CD4-positive, alpha-beta T cell treated with Interleukin-2 at 100 ng/mL for 4 hours (primary cell): Measurements from ENCODE around the gene EFCAB8.
A peak's percentile ranks its signal among the peaks of the same experiment; 100 is the strongest.
"Not testable (repeated sequence)": the region's sequence is repeated elsewhere in the genome, so short reads cannot be mapped to it uniquely, and the experiment has no call there.

Experiments
- DNase-seq: peaks from one replicate; pipeline ENCODE4 v3.0.0-alpha.2; 2020; ENCODE audit warnings: low spot score

EFCAB8 gene

GRCh38 chr20:32912688-32913087, 54.0 kb downstream of the EFCAB8 start:
- DNase-seq: no peak

DNA sequence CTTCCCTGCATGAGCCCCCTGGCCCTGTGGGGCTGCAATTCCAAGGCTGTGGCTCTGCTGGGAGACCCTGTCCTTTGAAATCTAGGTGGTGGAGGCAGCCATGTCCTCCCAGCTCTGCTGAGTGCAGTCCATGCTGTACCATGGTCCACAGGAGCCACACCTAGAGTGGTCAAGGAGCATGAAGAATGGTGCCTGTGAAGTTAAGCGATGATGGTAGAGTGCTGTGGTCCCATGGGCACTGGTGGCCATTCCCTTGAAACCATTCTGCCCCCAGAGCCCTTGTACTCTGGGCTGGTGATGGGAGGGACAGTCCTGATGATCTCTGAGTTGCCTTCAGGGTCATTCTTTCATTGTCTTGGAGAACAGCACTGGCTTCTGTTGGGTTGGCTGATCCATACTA, 55.3 kb downstream of the EFCAB8 start:
- DNase-seq: no peak

- no peak for DNase-seq
Measured at GRCh38 chr20:32917191-32917950, 58.6 kb downstream of the EFCAB8 start.

DNA sequence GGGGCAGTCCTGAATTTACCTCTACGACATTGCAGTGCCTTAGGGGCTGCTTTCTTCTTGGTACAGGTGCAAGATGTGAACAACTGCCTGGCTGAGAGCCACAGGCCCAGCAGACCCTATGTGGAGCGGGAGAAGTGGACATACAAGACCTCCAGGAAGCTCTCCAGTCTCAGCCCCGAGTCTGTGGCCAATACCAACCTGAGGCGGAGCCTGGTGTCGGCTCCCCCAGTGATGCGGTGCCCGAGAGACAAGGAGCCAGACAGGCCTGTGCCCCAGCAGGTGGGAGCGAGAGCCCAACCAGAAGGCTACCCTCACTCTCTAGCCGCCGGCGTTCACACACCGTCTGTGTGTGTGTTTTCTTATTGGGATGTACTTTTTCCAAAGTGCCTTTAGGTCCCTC, 59.6 kb downstream of the EFCAB8 start:
- DNase-seq: no peak

DNA sequence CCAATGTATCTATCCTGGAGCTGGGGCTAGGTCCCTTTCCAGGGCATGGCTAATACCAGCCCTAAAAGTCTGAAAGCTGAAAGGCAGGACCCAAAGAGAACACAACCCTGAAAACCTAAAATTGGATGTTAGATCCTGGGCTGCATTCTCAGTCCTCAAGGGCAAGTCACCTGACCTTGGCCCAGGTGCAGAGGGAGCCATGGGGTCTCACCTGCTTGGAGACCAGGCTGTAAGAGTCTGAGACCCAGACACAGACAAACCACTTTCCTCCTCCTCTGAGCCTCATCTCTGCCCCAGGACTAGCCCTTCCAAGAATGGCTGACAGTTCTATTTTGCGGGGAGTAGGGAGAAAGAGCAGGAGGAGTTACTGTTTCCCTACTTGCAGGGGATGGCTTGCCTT, 60.0 kb downstream of the EFCAB8 start:
- DNase-seq: no peak

GRCh38 chr20:32920066-32920465, 61.3 kb downstream of the EFCAB8 start:
- no peak for DNase-seq

DNA sequence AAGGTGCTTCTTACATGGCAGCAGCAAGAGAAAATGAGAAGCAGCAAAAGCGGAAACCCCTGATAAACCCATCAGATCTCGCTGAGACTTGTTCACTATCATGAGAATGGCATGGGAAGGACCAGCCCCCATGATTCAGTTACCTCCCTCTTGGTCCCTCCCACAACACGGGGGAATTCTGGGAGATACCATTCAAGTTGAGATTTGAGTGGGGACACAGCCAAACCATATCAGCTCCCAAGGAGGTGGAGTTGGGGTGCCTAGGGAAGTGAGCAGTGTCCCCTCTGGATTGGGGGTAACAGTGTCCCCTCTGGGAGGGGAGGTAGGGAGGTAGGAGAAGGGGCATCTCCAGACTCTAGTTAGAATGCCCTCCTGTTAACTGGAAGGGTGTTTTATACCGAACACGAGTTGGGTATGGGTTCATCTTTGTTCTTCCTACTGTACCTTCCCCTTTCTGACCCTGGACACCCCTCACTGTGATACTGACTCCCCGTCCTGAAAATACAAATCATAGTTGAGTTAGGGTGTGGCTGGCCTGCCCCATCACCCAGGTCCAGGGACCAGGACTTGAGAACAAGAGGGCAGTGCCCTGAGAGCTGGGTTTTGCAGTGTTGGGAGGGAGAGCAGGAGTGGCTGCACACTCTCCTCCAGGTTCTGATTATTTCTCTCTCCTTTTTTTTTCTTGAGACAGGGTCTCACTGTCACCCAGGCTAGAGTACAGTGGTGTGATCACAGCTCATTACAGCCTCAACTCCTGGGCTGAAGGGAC, 62.0 kb downstream of the EFCAB8 start:
- no peak for DNase-seq

DNA sequence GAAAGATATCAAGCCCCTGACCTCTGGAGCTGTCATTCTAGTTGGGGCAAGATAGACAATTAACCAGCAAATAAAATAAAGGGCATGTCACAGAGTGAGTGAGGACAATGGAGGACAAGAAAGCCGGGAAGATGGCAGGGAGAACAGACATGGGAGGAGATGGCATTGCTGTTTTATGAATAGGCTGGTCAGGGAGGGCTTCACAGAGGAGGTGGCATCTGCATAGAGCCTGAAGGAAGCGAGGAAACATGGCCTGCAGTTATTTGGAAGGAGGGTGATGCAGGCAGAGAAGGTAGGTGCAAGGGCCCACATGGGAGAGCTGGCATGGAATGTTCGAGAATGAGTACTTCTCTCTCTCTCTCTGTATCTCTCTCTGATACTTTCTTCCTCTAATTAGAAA, 63.7 kb downstream of the EFCAB8 start:
- no peak for DNase-seq

- DNase-seq: no peak
Measured at GRCh38 chr20:32924781-32925180, 66.1 kb downstream of the EFCAB8 start.

DNA sequence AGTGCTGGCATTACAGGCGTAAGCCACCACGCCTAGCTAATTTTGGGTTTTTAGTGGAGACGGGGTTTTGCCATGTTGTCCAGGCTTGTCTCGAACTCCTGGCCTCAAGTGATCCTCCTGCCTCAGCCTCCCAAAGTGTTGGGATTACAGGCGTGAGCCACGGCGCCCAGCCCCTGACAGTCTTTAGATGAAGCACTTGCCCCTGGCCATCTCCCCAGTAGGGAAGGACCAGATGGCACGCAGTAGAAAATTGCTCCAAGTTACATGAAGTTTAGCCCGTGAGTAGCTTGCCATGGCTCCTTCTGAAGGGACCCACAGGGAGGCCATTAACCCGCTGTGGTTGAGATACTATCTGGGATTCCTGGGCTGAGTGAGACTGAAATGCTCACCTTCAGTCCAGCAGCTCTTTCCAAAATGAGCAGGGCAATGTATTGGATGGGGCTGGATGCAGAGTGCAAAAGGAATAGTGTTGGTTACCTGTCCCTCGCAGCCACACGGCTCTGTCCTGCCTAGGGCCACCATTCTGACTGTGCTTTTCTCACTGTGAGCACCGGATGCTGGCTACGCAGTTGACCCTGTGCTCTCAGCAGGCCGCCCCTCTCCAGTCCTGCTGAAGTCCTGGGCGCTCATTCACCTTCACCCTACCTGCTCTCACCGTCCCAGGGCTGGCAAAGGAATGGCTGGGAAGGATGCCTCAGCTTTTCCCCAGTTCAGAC, 66.9 kb downstream of the EFCAB8 start:
- DNase-seq: no peak

DNA sequence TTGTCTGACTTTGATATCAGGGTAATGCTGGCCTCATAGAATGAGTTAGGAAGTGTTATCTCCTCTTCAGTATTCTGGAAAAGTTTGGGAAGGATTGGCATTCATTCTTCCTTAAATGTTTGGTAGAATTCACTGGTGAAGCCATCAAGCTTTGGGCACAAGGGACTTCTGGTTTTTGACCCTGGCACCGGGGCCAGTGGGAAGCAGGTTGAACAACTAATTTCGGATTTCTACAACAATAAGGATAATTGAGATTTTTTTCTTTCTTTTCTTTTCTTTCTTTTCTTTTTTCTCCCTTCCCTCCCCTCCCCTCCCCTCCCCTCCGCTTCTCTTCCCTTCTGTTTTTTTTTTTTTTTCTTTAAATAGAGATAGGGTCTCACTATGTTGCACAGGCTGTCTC, 70.4 kb downstream of the EFCAB8 start:
- DNase-seq: no peak

DNA sequence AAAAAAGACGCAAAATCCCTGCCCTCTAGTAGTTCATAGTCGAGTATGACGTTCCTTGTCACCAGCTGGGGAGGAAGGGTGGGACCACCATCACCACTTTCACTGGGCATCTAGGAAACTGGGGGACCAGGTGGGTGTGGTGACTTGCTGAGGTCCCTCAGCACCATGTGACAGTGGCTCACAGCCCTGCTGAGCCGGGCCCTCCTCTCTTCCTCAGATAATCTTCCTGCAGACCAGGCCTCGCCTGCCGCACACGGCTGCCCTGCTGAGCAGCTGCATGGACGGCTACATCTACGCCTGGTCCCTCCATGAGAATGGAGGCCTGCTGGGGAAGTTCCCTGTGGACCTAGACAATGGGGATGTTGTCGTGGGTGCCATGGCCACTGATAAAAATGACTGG, 71.5 kb downstream of the EFCAB8 start:
- no peak for DNase-seq

DNA sequence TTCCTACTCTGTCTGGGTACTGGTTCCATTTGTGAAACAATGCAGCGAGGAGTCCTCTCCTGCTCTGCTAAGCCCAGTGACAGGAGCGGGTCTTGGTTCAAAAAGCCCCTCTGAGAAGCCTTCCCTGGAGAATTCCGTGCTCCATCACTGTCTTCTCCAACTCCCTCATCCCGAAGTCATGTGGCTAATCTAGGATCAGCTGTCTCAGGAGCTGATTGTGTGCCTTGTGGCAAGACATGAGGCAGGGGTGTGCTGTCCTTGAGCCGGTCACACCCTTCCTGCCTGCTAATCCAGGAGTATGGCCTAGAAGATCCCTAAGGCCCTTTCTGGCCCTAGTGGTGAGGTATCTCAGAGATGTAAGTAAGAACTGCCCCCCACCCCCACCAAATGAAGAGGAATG, 72.0 kb downstream of the EFCAB8 start:
- no peak for DNase-seq

DNA sequence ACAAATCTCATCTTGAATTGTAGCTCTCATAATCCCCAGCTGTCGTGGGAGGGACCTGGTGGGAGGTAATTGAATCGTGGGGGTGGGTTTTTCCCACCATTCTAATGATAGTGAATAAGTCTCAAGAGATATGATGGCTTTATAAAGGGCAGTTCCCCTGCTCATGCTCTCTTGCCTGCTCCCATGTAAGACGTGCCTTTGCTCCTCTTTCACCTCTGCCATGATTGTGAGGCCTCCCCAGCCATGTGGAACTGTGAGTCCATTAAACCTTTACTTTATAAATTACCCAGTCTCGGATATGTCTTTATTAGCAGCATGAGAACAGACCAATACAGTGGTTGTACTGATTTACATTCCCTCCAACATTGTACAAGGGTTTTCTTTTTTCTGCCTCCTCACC, 75.9 kb downstream of the EFCAB8 start:
- no peak for DNase-seq

GRCh38 chr20:32941155-32941885, 82.6 kb downstream of the EFCAB8 start:
- DNase-seq: no peak

DNA sequence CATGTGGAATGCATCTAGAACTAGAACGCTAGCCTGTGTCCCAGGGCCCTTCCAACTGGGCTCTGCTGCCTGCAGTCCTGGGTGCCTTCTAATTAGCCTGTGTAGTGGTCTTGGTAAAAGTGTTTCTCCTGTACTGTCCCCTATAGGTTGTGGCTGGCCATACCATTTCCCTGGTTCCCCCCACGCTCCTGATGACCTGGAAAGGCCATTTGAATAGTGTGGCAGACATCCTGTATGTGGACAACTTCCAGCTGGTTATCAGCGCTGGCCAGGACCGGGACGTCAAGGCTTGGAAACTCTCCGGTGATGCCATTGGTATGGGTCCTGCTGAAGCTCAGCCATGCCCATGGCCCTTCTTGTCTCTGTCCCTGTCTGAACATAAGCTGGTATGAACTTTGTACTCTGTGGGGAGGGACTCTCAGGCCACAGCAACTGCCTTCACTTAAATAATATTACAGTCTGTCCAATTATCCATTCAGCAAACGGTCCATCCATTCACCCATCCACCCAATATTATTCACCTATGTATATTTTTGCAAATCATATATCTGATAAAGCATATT, 84.8 kb downstream of the EFCAB8 start:
- no peak for DNase-seq

- peak; percentile 41 for DNase-seq
Measured at GRCh38 chr20:32945710-32946221, 87.0 kb downstream of the EFCAB8 start.

GRCh38 chr20:32946629-32947028, 87.9 kb downstream of the EFCAB8 start:
- no peak for DNase-seq

DNA sequence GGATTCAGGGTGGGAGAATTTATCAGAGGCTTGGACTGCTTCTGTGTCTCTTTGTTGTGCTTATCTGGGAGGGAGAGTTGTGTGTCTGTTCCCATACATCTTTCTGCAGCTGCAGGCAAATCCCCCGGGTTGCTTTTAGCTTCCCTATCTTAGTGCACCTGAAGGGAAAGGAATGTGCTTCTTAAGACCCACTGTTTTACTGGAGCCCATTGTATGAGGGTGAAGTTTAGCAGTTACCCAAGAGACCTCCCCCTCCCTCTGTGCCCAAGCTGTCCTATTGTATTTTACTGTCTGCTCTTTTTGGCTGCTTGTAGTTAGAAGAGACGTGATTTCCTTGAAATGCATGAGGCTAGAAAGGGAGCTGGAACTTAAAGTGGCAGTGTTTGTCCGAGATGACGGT, 91.8 kb downstream of the EFCAB8 start:
- DNase-seq: not testable (repeated sequence)

DNA sequence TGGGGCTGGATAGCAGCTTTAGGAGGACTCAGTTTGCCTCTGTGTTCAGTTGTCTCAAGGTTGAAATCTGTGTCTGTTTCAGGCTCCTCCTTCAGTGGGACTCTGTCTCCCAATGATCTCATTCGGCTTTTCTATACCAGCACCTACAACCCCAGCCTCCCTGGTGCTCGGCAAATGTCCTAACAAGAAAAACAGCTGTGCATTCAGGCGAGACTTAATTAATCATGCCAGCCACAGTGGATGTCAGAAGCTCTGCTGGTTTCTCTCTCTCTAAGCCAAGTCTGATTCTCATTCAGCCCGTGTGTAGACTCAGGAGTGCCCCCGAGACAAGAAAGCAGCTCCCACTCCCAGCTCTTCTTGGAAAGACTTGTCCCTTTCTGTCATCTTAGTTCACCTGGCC, 98.7 kb downstream of the EFCAB8 start:
- no peak for DNase-seq

DNA sequence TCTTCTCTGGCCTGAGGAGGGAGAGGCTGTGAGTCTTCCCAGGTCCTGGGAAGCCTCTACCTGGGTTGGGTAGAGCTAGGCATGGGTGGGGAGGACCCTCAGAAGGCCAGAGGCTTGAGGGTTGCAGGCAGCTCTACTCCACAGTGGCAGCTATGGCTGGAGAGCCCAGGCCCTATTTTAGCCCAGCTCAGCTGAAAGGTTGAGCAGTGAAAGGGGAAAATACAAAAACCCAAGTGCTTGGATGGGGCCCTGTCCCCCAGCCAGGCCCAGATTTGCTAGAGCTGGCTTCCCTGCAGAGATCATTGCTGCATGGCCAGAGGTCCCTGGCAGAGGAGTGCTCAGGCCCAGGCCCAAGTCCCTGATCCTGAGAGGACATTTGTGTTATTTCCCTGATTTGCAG, 99.9 kb downstream of the EFCAB8 start:
- DNase-seq: no peak
